Measurements from ENCODE around the gene ARHGEF28.

ARHGEF28 gene

GRCh38 chr5:73894860-73895259 is 268.9 kb downstream of the ARHGEF28 start:
- TF ChIP-seq CTCF (IDR thresholded peaks at IDR 0.05; ENCODE audit: insufficient read depth, missing control alignments): no peak
- no peak for DNase-seq (ENCODE audit: insufficient read length, low spot score)
- no peak for FAIRE-seq

GRCh38 chr5:73895471-73895870 is 269.5 kb downstream of the ARHGEF28 start:
- TF ChIP-seq CTCF (IDR thresholded peaks at IDR 0.05; ENCODE audit: insufficient read depth, missing control alignments): no peak
- DNase-seq (ENCODE audit: insufficient read length, low spot score) (no peak), FAIRE-seq (no peak)

- no peak for TF ChIP-seq CTCF (IDR thresholded peaks at IDR 0.05; ENCODE audit: insufficient read depth, missing control alignments)
- DNase-seq (ENCODE audit: insufficient read length, low spot score): peak; percentile 37
- FAIRE-seq: peak; percentile 61
These were observed 270.1 kb downstream of the ARHGEF28 start for GRCh38 chr5:73896097-73896496.

DNA sequence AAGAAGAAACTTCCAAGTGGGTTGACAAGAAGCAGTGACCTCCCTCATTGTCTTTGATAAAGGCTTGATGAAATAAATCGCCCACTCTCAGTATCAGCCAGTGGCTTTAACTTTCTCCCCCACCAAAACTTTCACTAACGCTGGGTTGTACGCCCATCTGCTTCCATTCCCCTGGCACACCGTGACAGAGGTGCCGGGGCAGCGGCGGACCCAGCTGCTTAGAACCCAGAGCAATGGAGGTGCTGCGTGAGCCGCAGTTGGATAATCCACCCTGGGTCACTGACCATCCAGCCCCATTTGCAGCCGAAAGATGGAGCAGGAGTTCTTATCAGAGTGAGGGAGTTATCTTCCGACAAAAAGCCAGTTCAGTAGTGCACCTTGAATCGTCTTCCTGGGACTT is 270.7 kb downstream of the ARHGEF28 start:
- no peak for TF ChIP-seq CTCF (IDR thresholded peaks at IDR 0.05; ENCODE audit: insufficient read depth, missing control alignments)
- no peak for DNase-seq (ENCODE audit: insufficient read length, low spot score)
- no peak for FAIRE-seq

GRCh38 chr5:73897893-73898292 is 271.9 kb downstream of the ARHGEF28 start:
- FAIRE-seq: no peak
- DNase-seq (ENCODE audit: insufficient read length, low spot score): no peak
- TF ChIP-seq CTCF (IDR thresholded peaks at IDR 0.05; ENCODE audit: insufficient read depth, missing control alignments): no peak

- TF ChIP-seq CTCF (IDR thresholded peaks at IDR 0.05; ENCODE audit: insufficient read depth, missing control alignments): no peak
- FAIRE-seq: no peak
- DNase-seq (ENCODE audit: insufficient read length, low spot score): no peak
These were observed 273.1 kb downstream of the ARHGEF28 start for GRCh38 chr5:73899055-73899454.

- DNase-seq (ENCODE audit: insufficient read length, low spot score) (no peak), FAIRE-seq (no peak)
These were observed 273.9 kb downstream of the ARHGEF28 start for GRCh38 chr5:73899916-73900315.

More at GRCh38 chr5:73899916-73900315, 273.9 kb downstream of the ARHGEF28 start:
- no peak for TF ChIP-seq CTCF (IDR thresholded peaks at IDR 0.05; ENCODE audit: insufficient read depth, missing control alignments)

Measured in D721Med (cell line).